Adrenal gland (tissue), 12 donors: Measurements from ENCODE around the gene DZIP1L. TPM values are rescaled to one million over a fixed set of nuclear protein-coding genes. Genes with fewer than 3 reads are reported as not detected.

Experiments used
- DNase-seq, 7 donors: peaks; one replicate each; pipeline ENCODE4 v3.0.0-alpha.2; 2019 to 2020
- H3K27ac ChIP-seq, 5 donors: fragments of 200-600 bp; sonication (generic) in 4 of 5; 1 replicate in 3 of 5; 2 replicates in 2 of 5; pipeline versions ENCODE4 v1.5.1 to v1.8.0; 2016 to 2020; ENCODE audit warnings: mild to moderate bottlenecking in 1 of 5
- H3K27me3 ChIP-seq: fragments of 200-600 bp; 2 replicates; pipeline ENCODE4 v1.8.0; 2021
- H3K36me3 ChIP-seq, 2 donors: fragments of 200-600 bp; replicated peaks in 1 of 2; 1 replicate in 1 of 2; 2 replicates in 1 of 2; pipeline versions ENCODE4 v1.5.1 to v1.8.0; 2018 to 2022
- H3K4me1 ChIP-seq, 2 donors: fragments of 200-600 bp; replicated peaks in 1 of 2; 1 replicate in 1 of 2; 2 replicates in 1 of 2; pipeline versions ENCODE4 v1.5.1 to v1.8.0; 2018 to 2021
- H3K4me3 ChIP-seq, 4 donors: fragments of 200-600 bp; sonication (generic) in 3 of 4; one replicate each; pipeline ENCODE4 v1.5.1; 2016 to 2018
- H3K9me3 ChIP-seq, 3 donors: fragments of 200-600 bp; sonication (generic) in 1 of 3; replicated peaks in 1 of 3; 1 replicate in 2 of 3; 2 replicates in 1 of 3; pipeline versions ENCODE4 v1.5.1 to v1.8.0; 2016 to 2021
- POLR2A ChIP-seq, 2 donors: fragments of 450-650 bp; IDR thresholded peaks; one replicate each; pipeline ENCODE4 v1.6.1; 2017; ENCODE audit warnings: antibody characterized with exemption in 2 of 2, mild to moderate bottlenecking in 2 of 2, moderate library complexity in 1 of 2
- WGBS, 4 donors: extraction: QIAGEN DNeasy Blood & Tissue Kit in 2 of 4; methylation state at CpG; one replicate each; pipeline versions ENCODE4 v1.1.5 to v1.1.7; 2013 to 2017; 5-methylcytosine and 5-hydroxymethylcytosine counted together
- intact Hi-C, 2 donors: fragments of 100-400 bp; cut with DNase I; formaldehyde crosslinking; loops; one replicate each; pipeline versions ENCODE4 v1.14.1 to v1.15.0; 2022 to 2023
- polyA plus RNA-seq, 3 donors: library from polyadenylated mRNA; stranded (reverse); fragments of 200-250 nt in 2 of 3; fragments of 350-450 nt in 1 of 3; fragmentation: Illumina TruSeq in 1 of 3; extraction: RNeasy Lipid Tissue Mini Kit (QIAGEN cat#74804) in 1 of 3; gene quantifications; one replicate each; pipeline ENCODE4 v1.2.3, GENCODE V29; 2013 to 2014
- total RNA-seq, 9 donors: library from RNA; depleted of rRNA in 4 of 9; stranded (reverse); fragments of >200 nt in 4 of 9; fragments of 120-200 nt in 1 of 9; fragmentation: NEBNext Ultra II Directional in 1 of 9; extraction: Animal tissue kit (Norgen Biotek cat#: 25700) in 1 of 9; gene quantifications; one replicate each; pipeline versions ENCODE4 v1.1.0 to v1.2.4, GENCODE V29; 2013 to 2023
- TF ChIP-seq, protein P1 (sequence below), 6 experiments: fragments of 450-650 bp in 4 of 6; fragments of 200-600 bp in 2 of 6; sonication (generic) in 1 of 6; IDR thresholded peaks; 1 replicate in 5 of 6; 2 replicates in 1 of 6; pipeline versions ENCODE4 v1.5.1 to v1.8.0; 2016 to 2021; ENCODE audit warnings: antibody characterized with exemption in 6 of 6, mild to moderate bottlenecking in 2 of 6, moderate library complexity in 1 of 6
- donor health status: healthy with polysubstance abuse.
- donor health status: Bipolar disorder and iron deficiency.
- donor health status: DM: yes; HTN: yes; CAD: no.
- donor health status: DM: no; HTN: no; CAD: no.
- donor health status: DM: no; HTN: no; CAD: no.
- donor health status: DM: yes; HTN: yes; CAD: no.

Gene DZIP1L
- total and polyA plus RNA-seq, 12 donors: 1.2 to 13.7 (median 5.2) TPM

DNA sequence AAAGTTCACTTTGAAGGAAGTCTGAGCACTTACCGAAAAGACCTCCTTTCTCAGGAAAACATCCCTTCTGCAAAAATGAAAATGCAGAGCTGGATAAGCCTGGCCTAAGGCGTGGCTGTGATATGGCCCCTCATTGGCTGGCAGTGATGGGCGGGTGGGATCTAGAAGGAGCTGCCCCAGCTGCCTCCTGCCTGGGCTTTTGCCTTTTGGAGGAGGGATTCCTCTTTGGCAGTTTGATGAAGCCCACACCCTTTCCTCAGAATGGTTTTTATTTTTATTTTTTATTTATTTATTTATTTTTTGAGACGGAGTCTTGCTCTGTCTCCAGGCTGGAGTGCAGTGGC is 4.0 kb upstream of the DZIP1L start:
- DNase-seq: no peak
- Histone ChIP-seq H3K27me3 (no peaks in the 10 kb centered on the region), H3K36me3 (no peaks in the 10 kb centered on the region), H3K9me3 (no peaks in the 10 kb centered on the region), H3K4me3 (no peak overlapping the region), H3K27ac (no peak overlapping the region), H3K4me1 (peaks cover 4 to 5% of the 10 kb centered on the region in 2 donors)
- intact Hi-C loops: loop anchor here (2.0 to 5.0 kb wide), 2 partner anchors 51 to 52 kb away; no protein-coding TSS in a partner anchor
- no peak for TF ChIP-seq POLR2A (IDR thresholded peaks at IDR 0.05)
- TF ChIP-seq, protein P1, sequence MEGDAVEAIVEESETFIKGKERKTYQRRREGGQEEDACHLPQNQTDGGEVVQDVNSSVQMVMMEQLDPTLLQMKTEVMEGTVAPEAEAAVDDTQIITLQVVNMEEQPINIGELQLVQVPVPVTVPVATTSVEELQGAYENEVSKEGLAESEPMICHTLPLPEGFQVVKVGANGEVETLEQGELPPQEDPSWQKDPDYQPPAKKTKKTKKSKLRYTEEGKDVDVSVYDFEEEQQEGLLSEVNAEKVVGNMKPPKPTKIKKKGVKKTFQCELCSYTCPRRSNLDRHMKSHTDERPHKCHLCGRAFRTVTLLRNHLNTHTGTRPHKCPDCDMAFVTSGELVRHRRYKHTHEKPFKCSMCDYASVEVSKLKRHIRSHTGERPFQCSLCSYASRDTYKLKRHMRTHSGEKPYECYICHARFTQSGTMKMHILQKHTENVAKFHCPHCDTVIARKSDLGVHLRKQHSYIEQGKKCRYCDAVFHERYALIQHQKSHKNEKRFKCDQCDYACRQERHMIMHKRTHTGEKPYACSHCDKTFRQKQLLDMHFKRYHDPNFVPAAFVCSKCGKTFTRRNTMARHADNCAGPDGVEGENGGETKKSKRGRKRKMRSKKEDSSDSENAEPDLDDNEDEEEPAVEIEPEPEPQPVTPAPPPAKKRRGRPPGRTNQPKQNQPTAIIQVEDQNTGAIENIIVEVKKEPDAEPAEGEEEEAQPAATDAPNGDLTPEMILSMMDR (IDR thresholded peaks at IDR 0.05): no peak
- WGBS, 4 donors: 50 to 61% (median 56%) methylated on average over 4 of the region's 4 CpGs

DNA sequence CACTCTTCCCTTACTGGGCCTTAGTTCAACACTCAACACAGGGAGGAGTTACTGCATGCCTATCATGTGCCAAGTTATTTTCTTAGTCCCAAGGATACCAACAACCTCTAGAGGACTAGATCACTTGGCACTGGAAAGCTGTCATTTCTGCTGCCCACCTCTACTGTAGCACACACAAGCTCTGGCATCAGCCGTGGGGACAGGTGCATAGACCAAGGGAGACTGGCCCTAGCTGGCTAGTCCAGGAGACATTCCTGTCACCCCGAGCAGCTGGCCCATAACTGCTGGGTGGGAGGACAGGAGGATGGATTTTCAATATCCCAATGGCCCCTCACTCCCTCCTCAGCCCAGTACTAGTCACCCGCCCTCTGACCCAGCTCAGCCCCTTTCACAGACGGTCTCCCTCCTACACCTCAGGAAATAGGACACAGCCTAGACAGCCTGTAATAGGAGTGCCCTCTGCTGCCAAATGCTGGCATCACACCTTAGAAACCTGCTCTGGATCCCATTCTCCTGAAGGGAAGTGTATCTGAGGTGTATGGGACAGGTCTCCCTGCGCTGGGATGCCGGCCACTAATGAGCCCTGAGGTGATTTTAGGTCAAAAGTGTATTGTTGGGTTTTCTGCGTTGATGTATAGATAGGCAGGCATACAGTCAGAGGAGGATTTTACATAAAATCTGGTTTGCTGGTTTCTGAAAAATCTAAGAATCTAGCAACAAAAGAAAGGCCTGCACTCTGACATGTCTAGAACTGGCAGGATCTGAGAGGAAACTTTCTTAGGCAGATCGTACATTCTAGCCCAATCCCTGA is 3.4 kb upstream of the DZIP1L start:
- DNase-seq: peak; percentile 67 to 95 (median 76)
- 15 to 29% (median 23%) methylated on average over 7 to 8 of the region's 8 CpGs for WGBS, 4 donors
- Histone ChIP-seq H3K27me3 (no peaks in the 10 kb centered on the region), H3K4me3 (no peak overlapping the region), H3K9me3 (no peaks in the 10 kb centered on the region), H3K27ac (no peak overlapping the region), H3K36me3 (no peaks in the 10 kb centered on the region), H3K4me1 (peaks cover 6 to 11% of the 10 kb centered on the region in 2 donors)
- TF ChIP-seq POLR2A (IDR thresholded peaks at IDR 0.05): no peak
- TF ChIP-seq, protein P1 (IDR thresholded peaks at IDR 0.05): peak; percentile 50 to 80 (median 78)
- intact Hi-C loops: loop anchor here (2.0 to 5.0 kb wide), 2 partner anchors 50 to 52 kb away; no protein-coding TSS in a partner anchor

DNA sequence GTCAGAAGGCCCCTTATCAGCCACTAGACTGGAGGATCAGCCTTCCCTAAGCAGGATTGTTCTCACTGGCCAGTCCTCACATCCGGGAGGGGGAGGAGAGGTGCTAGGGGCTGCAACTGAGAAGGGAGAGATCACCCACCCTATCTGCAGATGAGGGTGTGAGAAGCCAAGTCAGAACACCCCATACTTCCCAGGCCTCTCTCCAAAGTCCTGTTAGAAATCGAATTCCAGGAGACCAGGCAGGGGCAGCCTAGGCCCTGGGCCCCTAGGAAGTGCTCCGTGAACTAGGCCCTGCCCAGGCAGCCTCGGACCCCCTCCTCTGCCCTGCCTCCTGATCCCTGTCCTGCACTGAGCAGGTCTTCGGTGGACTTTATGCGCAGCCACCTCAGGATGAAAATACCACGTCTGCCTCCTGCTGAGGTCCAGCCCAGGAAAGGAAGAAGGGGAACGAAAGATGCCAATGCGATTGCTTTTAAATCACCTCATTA is 933 bp downstream of the DZIP1L start:
- Histone ChIP-seq H3K36me3 (no peaks in the 10 kb centered on the region), H3K4me1 (peaks cover 6 to 12% of the 10 kb centered on the region in 2 donors), H3K27ac (peak overlapping the region; percentile 14 to 90 (median 78)), H3K27me3 (no peaks in the 10 kb centered on the region), H3K9me3 (no peaks in the 10 kb centered on the region), H3K4me3 (peak overlapping the region in 2 of 4 donors; percentile 75 to 84)
- DNase-seq: no peak
- 29 to 32% (median 31%) methylated on average over 9 of the region's 9 CpGs for WGBS, 4 donors
- intact Hi-C loops: no loop called here
- TF ChIP-seq, protein P1 (IDR thresholded peaks at IDR 0.05): no peak
- TF ChIP-seq POLR2A (IDR thresholded peaks at IDR 0.05): no peak

DNA sequence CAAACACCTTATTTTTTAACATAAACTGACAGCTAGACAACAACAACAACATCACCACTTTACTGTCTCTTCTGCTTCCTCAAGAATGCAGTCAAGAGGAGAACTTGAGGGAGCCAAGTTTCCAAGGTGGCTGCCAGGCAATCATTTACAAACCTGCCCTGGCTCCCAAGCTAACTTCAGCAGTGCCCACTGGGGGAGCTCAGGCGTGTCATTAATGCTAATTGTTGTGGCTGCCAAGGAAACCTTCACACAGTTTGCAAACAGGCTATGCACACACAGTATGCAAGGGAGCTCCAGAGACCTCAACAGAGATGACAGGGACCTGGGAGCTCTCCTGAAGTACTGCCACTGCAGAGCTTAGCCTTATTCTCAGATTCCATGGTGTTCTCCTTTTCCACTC is 2.1 kb downstream of the DZIP1L start:
- H3K27me3 ChIP-seq: no peaks in the 10 kb centered on the region

More for the DNA sequence above, 2.1 kb downstream of the DZIP1L start:
- DNase-seq: no peak
- no peak overlapping the region for H3K4me3 ChIP-seq
- H3K4me1 ChIP-seq: peaks cover 6 to 12% of the 10 kb centered on the region in 2 donors
- 78 to 96% (median 86%) methylated on average over 1 of the region's 1 CpG for WGBS, 4 donors
- H3K36me3 ChIP-seq: no peaks in the 10 kb centered on the region
- TF ChIP-seq, protein P1 (IDR thresholded peaks at IDR 0.05): no peak
- no peak for TF ChIP-seq POLR2A (IDR thresholded peaks at IDR 0.05)
- no peaks in the 10 kb centered on the region for H3K9me3 ChIP-seq
- intact Hi-C loops: no loop called here
- no peak overlapping the region for H3K27ac ChIP-seq
